C4-2B (cell line): ENCODE results near the gene CWC25.

Experiments
- ZFX ChIP-seq: fragments of 450-650 bp; IDR thresholded peaks from 2 replicates; pipeline ENCODE4 v1.6.1; 2017
- TF ChIP-seq, protein P1 (sequence below): fragments of 450-650 bp; conservative IDR thresholded peaks from 2 replicates; pipeline ENCODE4 v1.5.1; 2017; ENCODE audit warnings: mild to moderate bottlenecking

DNA sequence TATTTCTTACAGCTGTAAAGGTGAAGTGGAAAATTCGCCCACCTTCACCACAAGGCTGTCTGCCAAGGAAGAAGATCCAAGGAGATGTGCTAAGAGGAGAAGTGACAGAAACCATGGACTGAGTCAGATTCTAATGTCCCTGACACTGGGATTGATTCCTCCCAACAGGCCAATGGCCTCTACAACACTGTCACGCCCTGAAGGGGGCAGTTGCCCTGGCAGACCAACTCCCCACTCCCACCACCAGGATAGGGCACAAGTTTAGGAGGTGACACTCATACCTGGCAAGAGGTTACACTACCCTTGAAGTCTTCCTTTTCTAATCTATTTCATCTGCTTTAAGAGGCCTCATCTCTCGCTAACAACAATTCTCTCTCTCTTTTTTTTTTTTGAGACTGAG, 41.9 kb downstream of the CWC25 start:
- TF ChIP-seq, protein P1, sequence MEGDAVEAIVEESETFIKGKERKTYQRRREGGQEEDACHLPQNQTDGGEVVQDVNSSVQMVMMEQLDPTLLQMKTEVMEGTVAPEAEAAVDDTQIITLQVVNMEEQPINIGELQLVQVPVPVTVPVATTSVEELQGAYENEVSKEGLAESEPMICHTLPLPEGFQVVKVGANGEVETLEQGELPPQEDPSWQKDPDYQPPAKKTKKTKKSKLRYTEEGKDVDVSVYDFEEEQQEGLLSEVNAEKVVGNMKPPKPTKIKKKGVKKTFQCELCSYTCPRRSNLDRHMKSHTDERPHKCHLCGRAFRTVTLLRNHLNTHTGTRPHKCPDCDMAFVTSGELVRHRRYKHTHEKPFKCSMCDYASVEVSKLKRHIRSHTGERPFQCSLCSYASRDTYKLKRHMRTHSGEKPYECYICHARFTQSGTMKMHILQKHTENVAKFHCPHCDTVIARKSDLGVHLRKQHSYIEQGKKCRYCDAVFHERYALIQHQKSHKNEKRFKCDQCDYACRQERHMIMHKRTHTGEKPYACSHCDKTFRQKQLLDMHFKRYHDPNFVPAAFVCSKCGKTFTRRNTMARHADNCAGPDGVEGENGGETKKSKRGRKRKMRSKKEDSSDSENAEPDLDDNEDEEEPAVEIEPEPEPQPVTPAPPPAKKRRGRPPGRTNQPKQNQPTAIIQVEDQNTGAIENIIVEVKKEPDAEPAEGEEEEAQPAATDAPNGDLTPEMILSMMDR = no peak
- no peak for TF ChIP-seq ZFX
